GM21360 (cell line): ENCODE data around the gene UBE2V1.
"Not testable (repeated sequence)": the region's sequence is repeated elsewhere in the genome, so short reads cannot be mapped to it uniquely, and the experiment has no call there.

Experiments
- ATAC-seq: cut with Tn5 transposase; IDR thresholded peaks from one replicate; pipeline ENCODE4 v1.9.1; 2021; ENCODE audit warnings: mild to moderate bottlenecking, moderate library complexity; ENCODE audit not compliant: unreplicated experiment

The UBE2V1 gene

GRCh38 chr20:50097843-50098242 is 15.1 kb downstream of the UBE2V1 start:
- no peak for ATAC-seq

DNA sequence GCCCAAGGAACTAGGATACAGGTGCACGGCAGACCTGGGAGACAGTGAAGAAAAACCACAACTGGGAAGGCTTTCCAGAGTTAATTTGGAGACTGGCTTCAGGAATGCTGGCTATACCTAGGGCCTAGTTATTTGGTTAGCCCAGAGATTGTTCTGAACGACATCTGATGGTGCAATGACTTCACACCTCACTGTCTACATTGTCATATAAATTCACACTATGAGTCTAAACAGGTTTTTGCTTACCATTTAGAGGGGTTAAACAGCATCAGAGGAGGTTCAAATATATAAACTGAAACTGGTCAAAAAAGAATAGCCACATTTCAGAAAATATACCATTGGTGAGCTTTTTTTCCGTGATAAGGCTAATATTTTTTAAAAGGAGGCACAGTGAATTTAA is 16.7 kb downstream of the UBE2V1 start:
- no peak for ATAC-seq

GRCh38 chr20:50095476-50096078 is 17.4 kb downstream of the UBE2V1 start:
- no peak for ATAC-seq

GRCh38 chr20:50094522-50094921 is 18.4 kb downstream of the UBE2V1 start:
- ATAC-seq, result no peak

- no peak for ATAC-seq
These were observed 19.7 kb downstream of the UBE2V1 start for GRCh38 chr20:50093240-50093639.

DNA sequence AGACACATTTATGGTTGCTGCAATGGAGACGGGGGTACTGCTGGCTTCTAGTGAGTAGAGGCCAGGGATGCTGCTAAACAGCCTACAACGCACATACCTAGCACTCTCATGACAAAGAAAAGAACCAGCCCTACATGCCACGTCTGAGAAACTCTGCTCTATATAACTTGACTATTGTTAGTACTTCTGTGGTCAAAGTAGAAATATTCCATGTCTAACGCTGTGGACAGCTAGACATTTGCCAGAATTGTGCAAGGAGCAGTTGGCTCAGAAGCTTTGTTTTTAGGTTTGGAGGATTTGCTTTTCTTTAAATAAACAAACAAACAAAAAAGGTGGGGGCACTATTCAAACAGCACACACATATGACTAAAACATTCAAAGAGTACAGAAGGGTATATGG is 20.5 kb downstream of the UBE2V1 start:
- ATAC-seq, result no peak

GRCh38 chr20:50089787-50090177 is 23.2 kb downstream of the UBE2V1 start:
- no peak for ATAC-seq

- ATAC-seq, result no peak
These were observed 23.7 kb downstream of the UBE2V1 start for GRCh38 chr20:50089140-50089786.

GRCh38 chr20:50088022-50088421 is 24.9 kb downstream of the UBE2V1 start:
- no peak for ATAC-seq

- ATAC-seq, result no peak
These were observed 27.2 kb downstream of the UBE2V1 start for GRCh38 chr20:50085481-50086365.

DNA sequence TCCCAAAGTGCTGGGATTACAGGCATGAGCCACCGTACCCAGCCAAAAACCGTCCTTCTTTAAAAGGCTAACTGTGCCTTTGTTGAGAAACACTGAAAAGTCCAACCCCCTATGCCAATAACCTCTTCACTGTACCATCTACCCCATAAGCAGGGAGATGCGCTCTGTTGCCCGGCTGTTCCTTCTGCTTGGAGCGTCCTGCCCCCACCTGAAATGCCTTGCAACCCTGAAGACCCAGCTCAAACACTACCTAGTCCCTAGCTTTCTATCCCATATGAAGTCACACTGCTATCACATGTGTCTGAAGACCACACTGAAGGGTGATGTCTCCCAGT is 27.8 kb downstream of the UBE2V1 start:
- ATAC-seq, result no peak

DNA sequence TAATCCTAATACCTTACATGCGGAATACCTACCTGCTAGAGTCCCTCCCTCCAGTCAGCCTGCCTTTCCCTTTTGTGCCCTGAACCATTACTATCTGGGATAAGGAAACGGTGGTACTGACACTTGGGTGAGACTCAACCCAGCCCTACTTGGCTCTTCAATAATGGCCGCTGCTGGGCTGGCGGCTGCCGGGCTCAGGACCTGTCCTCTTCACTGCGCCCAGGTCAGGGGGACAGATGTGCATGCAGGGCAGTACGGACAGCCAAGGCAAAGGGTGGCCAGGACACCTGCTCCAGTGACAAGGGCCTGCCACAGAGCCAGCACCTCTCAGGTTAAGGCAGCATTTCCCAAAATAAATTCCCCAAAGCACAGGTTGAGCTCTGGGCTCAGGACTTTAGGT is 29.9 kb downstream of the UBE2V1 start:
- no peak for ATAC-seq

DNA sequence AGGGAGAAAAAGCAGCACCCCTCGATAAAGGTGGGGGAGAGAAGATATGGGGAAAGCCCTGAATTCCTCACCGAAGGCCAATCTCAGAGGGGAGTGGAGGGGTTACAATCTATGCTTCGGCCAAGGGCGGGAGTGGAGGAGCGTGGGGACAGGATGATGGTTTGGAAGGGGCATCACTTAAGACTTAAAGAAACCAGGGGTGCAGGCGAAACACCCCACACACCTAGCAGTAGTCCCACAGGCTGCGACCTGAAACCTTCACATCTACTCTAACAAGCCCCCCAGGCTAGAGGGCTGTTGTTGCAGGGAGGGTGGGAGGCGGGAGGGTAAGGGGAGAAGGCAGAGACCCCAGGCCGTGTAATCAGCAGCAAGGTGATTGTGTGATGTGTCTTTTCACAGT is 30.9 kb downstream of the UBE2V1 start:
- ATAC-seq, result not testable (repeated sequence)

DNA sequence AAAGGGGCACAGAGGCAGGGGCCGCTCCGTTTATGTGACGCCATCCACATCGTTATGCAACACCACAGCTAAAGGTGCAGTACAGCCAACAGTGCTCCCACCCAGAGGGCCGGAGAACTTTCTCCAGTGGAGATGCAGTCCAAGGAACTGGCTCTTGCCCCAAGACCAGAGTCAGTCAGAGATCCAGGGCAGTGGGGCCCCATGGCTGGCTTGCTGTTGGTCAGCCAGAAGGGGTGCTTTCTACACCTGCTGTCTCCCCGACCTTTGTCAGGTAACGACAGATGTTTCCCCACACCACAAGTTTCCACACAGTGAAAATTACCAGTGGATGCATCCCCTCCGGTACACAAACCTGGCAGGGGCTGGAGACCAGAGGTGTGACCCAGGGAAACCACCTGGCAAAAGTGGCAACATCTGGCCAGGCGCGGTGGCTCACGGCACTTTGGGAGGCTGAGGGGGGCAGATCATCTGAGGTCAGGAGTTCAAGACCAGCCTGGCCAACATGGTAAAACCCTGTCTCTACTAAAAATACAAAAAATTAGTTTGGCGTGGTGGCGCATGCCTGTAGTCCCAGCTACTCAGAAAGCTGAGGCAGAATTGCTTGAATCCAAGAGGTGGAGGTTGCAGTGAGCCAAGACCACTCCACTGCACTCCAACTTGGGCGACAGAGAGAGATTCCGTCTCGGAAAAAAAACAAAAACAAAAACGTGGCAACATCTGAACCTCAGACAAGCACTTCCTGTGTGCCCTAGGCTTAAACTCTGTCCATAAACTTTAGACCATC is 34.9 kb downstream of the UBE2V1 start:
- ATAC-seq, result no peak

DNA sequence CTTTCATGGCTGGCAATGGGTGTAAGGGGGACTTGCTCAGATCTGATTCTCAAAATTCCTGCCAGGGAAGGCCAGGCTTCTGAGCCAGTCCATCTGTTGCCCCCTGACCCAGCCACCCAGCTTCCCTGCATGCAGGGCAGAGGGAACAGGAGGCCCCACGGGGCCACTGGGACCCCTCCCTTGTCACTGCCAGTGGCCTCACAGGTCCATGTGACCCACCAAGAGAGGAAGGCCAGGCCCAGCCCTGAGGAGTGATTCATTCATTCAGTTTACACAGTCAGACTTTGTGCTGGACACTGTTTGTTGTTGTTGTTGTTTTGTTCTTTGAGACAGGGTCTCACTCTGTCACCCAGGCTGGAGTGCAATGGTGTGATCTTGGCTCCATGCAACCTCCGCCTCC is 39.5 kb downstream of the UBE2V1 start:
- no peak for ATAC-seq

- peak; percentile 91 for ATAC-seq
These were observed 41.7 kb downstream of the UBE2V1 start for GRCh38 chr20:50071039-50071888.

- no peak for ATAC-seq
These were observed 42.6 kb downstream of the UBE2V1 start for GRCh38 chr20:50070361-50070760.

DNA sequence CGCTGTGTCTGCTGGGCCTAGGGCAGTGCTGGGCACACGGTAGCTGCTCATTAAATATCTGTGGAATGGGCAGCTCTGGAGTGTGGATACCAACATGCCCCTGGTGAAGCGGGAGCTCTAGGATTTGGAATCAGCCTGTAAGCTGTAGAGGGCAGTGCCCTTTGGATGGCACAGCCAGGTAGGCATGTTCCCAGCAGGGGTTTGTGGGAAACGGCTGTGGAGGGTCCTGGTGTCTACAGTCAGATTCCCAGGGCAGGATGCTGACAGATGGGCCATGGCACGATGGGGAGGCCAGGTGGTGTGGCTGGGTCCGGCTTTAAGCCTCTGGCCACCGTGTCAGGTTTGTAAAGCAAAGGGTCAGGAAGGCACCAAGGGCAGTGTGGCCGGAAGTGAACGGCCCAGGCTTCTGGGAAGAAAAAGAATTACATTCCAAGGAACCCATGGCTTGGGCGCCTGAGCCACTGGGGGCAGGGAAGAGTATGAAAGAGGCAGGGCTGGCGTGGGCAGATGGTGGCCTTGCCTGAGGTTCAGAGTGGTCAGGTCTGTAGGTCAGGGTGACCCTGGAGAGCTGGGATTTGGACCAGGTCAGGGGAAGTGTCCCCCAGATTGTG is 44.8 kb downstream of the UBE2V1 start:
- ATAC-seq, result no peak

DNA sequence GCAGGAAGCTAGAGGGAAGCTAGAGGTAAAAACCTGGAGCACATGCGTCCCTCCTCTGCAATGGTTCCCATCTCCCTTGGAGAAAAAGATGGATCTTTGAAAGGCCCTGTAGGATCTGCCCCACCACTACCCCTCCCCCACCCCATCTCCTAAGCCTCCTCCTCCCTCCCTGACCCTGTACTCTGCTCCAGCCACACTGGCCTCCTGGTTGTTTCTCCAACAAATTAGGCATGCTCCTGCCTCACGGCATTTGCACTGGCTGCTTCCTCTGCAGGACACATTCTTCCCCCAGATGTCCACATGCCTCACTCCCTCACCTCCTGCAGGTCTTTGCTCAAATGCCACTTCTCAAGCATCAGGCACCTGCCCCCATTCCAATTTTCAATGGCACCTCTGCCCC is 45.5 kb downstream of the UBE2V1 start:
- no peak for ATAC-seq

- no peak for ATAC-seq
These were observed 45.9 kb downstream of the UBE2V1 start for GRCh38 chr20:50067018-50067417.
